GM23338 (cell line): Measurements from ENCODE around the gene TAGLN3. TPM values are rescaled to one million over a fixed set of nuclear protein-coding genes. Genes with fewer than 3 reads are reported as not detected.
A peak's percentile ranks its signal among the peaks of the same experiment; 100 is the strongest.

Experiments used
- ATAC-seq: fragments of 200-7000 bp; cut with Tn5 transposase; 3 replicates; pipeline ENCODE4 v1.9.1; 2020
- DNase-seq: peaks from one replicate; pipeline ENCODE4 v3.0.0-alpha.2; 2015; ENCODE audit warnings: low spot score
- H2AFZ ChIP-seq: fragments of 200-600 bp; sonication (generic); 2 replicates; pipeline ENCODE4 v1.8.0; 2016; ENCODE audit warnings: antibody characterized with exemption, mild to moderate bottlenecking, moderate library complexity
- H3F3A ChIP-seq: fragments of 200-600 bp; sonication (generic); replicated peaks from 2 replicates; pipeline ENCODE4 v1.8.0; 2017; ENCODE audit warnings: antibody characterized with exemption, mixed run types, low read depth
- H3K27ac ChIP-seq: fragments of 200-600 bp; sonication (generic); 2 replicates; pipeline ENCODE4 v1.6.1; 2016; ENCODE audit warnings: low read depth
- H3K27me3 ChIP-seq: fragments of 200-600 bp; sonication (generic); 2 replicates; pipeline ENCODE4 v1.8.0; 2016; ENCODE audit warnings: mild to moderate bottlenecking, mixed run types, moderate library complexity; ENCODE audit not compliant: insufficient read depth
- H3K36me3 ChIP-seq: fragments of 200-600 bp; sonication (generic); 2 replicates; pipeline ENCODE4 v1.8.0; 2016; ENCODE audit warnings: mild to moderate bottlenecking; ENCODE audit not compliant: insufficient read depth
- H3K4me1 ChIP-seq: fragments of 200-600 bp; sonication (generic); 2 replicates; pipeline ENCODE4 v1.8.0; 2016; ENCODE audit warnings: mild to moderate bottlenecking, moderate library complexity; ENCODE audit not compliant: insufficient read depth
- H3K4me2 ChIP-seq: fragments of 200-600 bp; sonication (generic); 2 replicates; pipeline ENCODE4 v1.7.1; 2017; ENCODE audit warnings: mixed run types
- H3K4me3 ChIP-seq: fragments of 200-600 bp; sonication (generic); 2 replicates; pipeline ENCODE4 v1.6.1; 2016; ENCODE audit warnings: mixed run types
- H3K79me2 ChIP-seq: fragments of 200-600 bp; sonication (generic); replicated peaks from 2 replicates; pipeline ENCODE4 v1.8.0; 2017; ENCODE audit warnings: mild to moderate bottlenecking; ENCODE audit not compliant: insufficient read depth
- H3K9me2 ChIP-seq: fragments of 200-600 bp; sonication (generic); 2 replicates; pipeline ENCODE4 v1.8.0; 2017; ENCODE audit not compliant: insufficient read depth
- H4K20me1 ChIP-seq: fragments of 200-600 bp; sonication (generic); replicated peaks from 2 replicates; pipeline ENCODE4 v1.8.0; 2017; ENCODE audit warnings: mild to moderate bottlenecking; ENCODE audit not compliant: insufficient read depth
- H3K27ac Mint-ChIP-seq: 2 replicates; pipeline ENCODE4 v1.8.0; 2020; ENCODE audit warnings: inconsistent platforms, mild to moderate bottlenecking, moderate library complexity, mixed read lengths
- H3K27me3 Mint-ChIP-seq: 3 replicates; pipeline ENCODE4 v1.8.0; 2022; ENCODE audit warnings: low read depth, mild to moderate bottlenecking, moderate library complexity, mixed read lengths, inconsistent platforms; ENCODE audit not compliant: insufficient read depth, poor library complexity
- H3K36me3 Mint-ChIP-seq: 3 replicates; pipeline ENCODE4 v1.8.0; 2021; ENCODE audit warnings: low read depth, mild to moderate bottlenecking, inconsistent platforms, moderate library complexity, mixed read lengths
- H3K4me1 Mint-ChIP-seq: 3 replicates; pipeline ENCODE4 v1.8.0; 2020; ENCODE audit warnings: mild to moderate bottlenecking, inconsistent platforms, mixed read lengths
- H3K4me3 Mint-ChIP-seq: 3 replicates; pipeline ENCODE4 v1.8.0; 2021; ENCODE audit warnings: moderate library complexity, mild to moderate bottlenecking, inconsistent platforms, mixed read lengths
- H3K9me3 Mint-ChIP-seq: 3 replicates; pipeline ENCODE4 v1.8.0; 2020; ENCODE audit warnings: moderate library complexity, mild to moderate bottlenecking, inconsistent platforms, mixed read lengths
- CREB1 ChIP-seq: fragments of 250-450 bp; sonication (Bioruptor Pico); IDR thresholded peaks from 2 replicates; pipeline ENCODE4 v1.5.0; 2020; ENCODE audit warnings: low read depth, mild to moderate bottlenecking, moderate library complexity
- EZH2 ChIP-seq: fragments of 200-600 bp; sonication (generic); IDR thresholded peaks from one replicate; pipeline ENCODE4 v1.8.0; 2017; ENCODE audit warnings: antibody characterized with exemption, mild to moderate bottlenecking, low read depth; ENCODE audit not compliant: unreplicated experiment
- EZH2phosphoT487 ChIP-seq: fragments of 200-600 bp; sonication (generic); IDR thresholded peaks from one replicate; pipeline ENCODE4 v1.8.1; 2018; ENCODE audit warnings: antibody characterized with exemption; ENCODE audit not compliant: unreplicated experiment
- JUNB ChIP-seq: IDR thresholded peaks from one replicate; pipeline ENCODE4 v1.6.1; 2016; ENCODE audit warnings: antibody characterized with exemption; ENCODE audit not compliant: unreplicated experiment
- NANOG ChIP-seq: IDR thresholded peaks from 2 replicates; pipeline ENCODE4 v1.6.1; 2016; ENCODE audit warnings: antibody characterized with exemption, borderline replicate concordance
- POLR2AphosphoS5 ChIP-seq: IDR thresholded peaks from 2 replicates; pipeline ENCODE4 v1.6.1; 2016; ENCODE audit warnings: antibody characterized with exemption, low read depth
- STAT1 ChIP-seq: IDR thresholded peaks from one replicate; pipeline ENCODE4 v1.6.1; 2016; ENCODE audit warnings: antibody characterized with exemption; ENCODE audit not compliant: unreplicated experiment
- ZNF114 ChIP-seq: fragments of 250-450 bp; sonication (Bioruptor Pico); IDR thresholded peaks from 2 replicates; pipeline ENCODE4 v1.5.0; 2020; ENCODE audit warnings: mild to moderate bottlenecking, moderate library complexity
- ZNF331 ChIP-seq: fragments of 250-450 bp; sonication (Bioruptor Pico); IDR thresholded peaks from 2 replicates; pipeline ENCODE4 v1.5.0; 2020; ENCODE audit warnings: low read depth, mild to moderate bottlenecking, moderate library complexity
- polyA plus RNA-seq: library from polyadenylated mRNA; unstranded; fragments of >200 nt; fragmentation: Nextera tagmentation; extraction: Ambion mirVana; gene quantifications from 2 replicates; pipeline ENCODE4 v1.2.1, GENCODE V29; 2016
- total RNA-seq: library from RNA; depleted of rRNA; stranded (reverse); fragments of >200 nt; shearing (Covaris generic); gene quantifications from 2 replicates; pipeline ENCODE4 v1.2.3, GENCODE V29; 2014
- TF ChIP-seq, protein P1 (sequence below): IDR thresholded peaks from 2 replicates; pipeline ENCODE4 v1.6.1; 2016; ENCODE audit warnings: antibody characterized with exemption
- TF ChIP-seq, protein P2 (sequence below), 2 experiments: fragments of 200-600 bp in 1 of 2; sonication (generic) in 1 of 2; conservative IDR thresholded peaks; 2 replicates each; pipeline versions ENCODE4 v1.5.1 to v1.6.1; 2016 to 2017; ENCODE audit warnings: antibody characterized with exemption in 2 of 2, low read depth in 2 of 2, mild to moderate bottlenecking in 2 of 2, moderate library complexity in 1 of 2
- TF ChIP-seq, protein P3 (sequence below): IDR thresholded peaks from one replicate; pipeline ENCODE4 v1.6.1; 2018; ENCODE audit warnings: antibody characterized with exemption; ENCODE audit not compliant: unreplicated experiment
- TF ChIP-seq, protein P4 (sequence below): fragments of 250-450 bp; sonication (Bioruptor Pico); IDR thresholded peaks from 2 replicates; pipeline ENCODE4 v1.5.0; 2020; ENCODE audit warnings: mild to moderate bottlenecking, moderate library complexity

The TAGLN3 gene
- total and polyA plus RNA-seq, 2 experiments from 2014 or later = 6.8 to 12.6 TPM

DNA sequence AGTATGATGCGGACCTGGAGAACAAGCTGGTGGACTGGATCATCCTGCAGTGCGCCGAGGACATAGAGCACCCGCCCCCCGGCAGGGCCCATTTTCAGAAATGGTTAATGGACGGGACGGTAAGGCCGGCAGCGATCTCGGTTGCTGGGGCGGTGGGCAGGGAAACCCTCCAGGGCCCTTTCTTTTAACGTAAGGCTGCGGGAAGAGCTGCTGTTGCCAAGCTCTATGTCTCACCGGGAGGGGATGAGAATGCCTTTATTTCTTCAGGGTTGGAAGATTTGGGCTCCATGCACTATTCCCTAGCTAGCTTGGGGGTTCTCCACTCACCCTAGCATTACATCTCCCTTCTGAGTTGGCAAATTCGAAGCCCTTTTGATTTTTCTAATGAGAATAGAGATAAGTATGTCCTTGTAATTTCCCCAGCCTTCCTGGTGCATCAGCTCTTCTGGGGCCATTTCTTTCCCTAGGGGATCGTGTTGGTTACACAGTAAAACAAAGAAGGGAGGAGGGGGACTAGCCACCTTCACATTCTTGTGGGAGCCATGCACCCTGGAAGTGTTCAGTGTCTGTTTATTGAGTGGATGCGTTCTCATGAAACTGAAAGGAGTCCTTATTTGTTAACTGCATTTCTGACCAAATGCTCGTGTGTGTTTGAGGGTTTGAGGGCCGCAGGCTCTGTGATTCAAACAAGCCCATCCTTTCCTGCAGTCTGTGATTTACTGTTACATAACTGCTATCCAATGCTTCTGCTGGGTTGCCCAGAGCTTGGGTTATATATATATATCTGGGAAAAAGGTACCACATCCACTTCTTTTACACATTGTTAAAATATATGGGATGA lies 982 bp downstream of the TAGLN3 start:
- no peak for TF ChIP-seq STAT1
- TF ChIP-seq POLR2AphosphoS5 = no peak
- no peak for TF ChIP-seq CREB1 (CRISPR knock-in tag)
- TF ChIP-seq, protein P1, sequence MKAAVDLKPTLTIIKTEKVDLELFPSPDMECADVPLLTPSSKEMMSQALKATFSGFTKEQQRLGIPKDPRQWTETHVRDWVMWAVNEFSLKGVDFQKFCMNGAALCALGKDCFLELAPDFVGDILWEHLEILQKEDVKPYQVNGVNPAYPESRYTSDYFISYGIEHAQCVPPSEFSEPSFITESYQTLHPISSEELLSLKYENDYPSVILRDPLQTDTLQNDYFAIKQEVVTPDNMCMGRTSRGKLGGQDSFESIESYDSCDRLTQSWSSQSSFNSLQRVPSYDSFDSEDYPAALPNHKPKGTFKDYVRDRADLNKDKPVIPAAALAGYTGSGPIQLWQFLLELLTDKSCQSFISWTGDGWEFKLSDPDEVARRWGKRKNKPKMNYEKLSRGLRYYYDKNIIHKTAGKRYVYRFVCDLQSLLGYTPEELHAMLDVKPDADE = no peak
- TF ChIP-seq, protein P2, sequence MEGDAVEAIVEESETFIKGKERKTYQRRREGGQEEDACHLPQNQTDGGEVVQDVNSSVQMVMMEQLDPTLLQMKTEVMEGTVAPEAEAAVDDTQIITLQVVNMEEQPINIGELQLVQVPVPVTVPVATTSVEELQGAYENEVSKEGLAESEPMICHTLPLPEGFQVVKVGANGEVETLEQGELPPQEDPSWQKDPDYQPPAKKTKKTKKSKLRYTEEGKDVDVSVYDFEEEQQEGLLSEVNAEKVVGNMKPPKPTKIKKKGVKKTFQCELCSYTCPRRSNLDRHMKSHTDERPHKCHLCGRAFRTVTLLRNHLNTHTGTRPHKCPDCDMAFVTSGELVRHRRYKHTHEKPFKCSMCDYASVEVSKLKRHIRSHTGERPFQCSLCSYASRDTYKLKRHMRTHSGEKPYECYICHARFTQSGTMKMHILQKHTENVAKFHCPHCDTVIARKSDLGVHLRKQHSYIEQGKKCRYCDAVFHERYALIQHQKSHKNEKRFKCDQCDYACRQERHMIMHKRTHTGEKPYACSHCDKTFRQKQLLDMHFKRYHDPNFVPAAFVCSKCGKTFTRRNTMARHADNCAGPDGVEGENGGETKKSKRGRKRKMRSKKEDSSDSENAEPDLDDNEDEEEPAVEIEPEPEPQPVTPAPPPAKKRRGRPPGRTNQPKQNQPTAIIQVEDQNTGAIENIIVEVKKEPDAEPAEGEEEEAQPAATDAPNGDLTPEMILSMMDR (conservative IDR thresholded peaks at IDR 0.05; ENCODE audit: low read depth in 2 of 2) = no peak
- no peak for TF ChIP-seq ZNF114 (CRISPR knock-in tag)
- TF ChIP-seq, protein P3, sequence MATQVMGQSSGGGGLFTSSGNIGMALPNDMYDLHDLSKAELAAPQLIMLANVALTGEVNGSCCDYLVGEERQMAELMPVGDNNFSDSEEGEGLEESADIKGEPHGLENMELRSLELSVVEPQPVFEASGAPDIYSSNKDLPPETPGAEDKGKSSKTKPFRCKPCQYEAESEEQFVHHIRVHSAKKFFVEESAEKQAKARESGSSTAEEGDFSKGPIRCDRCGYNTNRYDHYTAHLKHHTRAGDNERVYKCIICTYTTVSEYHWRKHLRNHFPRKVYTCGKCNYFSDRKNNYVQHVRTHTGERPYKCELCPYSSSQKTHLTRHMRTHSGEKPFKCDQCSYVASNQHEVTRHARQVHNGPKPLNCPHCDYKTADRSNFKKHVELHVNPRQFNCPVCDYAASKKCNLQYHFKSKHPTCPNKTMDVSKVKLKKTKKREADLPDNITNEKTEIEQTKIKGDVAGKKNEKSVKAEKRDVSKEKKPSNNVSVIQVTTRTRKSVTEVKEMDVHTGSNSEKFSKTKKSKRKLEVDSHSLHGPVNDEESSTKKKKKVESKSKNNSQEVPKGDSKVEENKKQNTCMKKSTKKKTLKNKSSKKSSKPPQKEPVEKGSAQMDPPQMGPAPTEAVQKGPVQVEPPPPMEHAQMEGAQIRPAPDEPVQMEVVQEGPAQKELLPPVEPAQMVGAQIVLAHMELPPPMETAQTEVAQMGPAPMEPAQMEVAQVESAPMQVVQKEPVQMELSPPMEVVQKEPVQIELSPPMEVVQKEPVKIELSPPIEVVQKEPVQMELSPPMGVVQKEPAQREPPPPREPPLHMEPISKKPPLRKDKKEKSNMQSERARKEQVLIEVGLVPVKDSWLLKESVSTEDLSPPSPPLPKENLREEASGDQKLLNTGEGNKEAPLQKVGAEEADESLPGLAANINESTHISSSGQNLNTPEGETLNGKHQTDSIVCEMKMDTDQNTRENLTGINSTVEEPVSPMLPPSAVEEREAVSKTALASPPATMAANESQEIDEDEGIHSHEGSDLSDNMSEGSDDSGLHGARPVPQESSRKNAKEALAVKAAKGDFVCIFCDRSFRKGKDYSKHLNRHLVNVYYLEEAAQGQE = no peak
- no peak for TF ChIP-seq EZH2phosphoT487
- no peak for TF ChIP-seq EZH2
- TF ChIP-seq, protein P4, sequence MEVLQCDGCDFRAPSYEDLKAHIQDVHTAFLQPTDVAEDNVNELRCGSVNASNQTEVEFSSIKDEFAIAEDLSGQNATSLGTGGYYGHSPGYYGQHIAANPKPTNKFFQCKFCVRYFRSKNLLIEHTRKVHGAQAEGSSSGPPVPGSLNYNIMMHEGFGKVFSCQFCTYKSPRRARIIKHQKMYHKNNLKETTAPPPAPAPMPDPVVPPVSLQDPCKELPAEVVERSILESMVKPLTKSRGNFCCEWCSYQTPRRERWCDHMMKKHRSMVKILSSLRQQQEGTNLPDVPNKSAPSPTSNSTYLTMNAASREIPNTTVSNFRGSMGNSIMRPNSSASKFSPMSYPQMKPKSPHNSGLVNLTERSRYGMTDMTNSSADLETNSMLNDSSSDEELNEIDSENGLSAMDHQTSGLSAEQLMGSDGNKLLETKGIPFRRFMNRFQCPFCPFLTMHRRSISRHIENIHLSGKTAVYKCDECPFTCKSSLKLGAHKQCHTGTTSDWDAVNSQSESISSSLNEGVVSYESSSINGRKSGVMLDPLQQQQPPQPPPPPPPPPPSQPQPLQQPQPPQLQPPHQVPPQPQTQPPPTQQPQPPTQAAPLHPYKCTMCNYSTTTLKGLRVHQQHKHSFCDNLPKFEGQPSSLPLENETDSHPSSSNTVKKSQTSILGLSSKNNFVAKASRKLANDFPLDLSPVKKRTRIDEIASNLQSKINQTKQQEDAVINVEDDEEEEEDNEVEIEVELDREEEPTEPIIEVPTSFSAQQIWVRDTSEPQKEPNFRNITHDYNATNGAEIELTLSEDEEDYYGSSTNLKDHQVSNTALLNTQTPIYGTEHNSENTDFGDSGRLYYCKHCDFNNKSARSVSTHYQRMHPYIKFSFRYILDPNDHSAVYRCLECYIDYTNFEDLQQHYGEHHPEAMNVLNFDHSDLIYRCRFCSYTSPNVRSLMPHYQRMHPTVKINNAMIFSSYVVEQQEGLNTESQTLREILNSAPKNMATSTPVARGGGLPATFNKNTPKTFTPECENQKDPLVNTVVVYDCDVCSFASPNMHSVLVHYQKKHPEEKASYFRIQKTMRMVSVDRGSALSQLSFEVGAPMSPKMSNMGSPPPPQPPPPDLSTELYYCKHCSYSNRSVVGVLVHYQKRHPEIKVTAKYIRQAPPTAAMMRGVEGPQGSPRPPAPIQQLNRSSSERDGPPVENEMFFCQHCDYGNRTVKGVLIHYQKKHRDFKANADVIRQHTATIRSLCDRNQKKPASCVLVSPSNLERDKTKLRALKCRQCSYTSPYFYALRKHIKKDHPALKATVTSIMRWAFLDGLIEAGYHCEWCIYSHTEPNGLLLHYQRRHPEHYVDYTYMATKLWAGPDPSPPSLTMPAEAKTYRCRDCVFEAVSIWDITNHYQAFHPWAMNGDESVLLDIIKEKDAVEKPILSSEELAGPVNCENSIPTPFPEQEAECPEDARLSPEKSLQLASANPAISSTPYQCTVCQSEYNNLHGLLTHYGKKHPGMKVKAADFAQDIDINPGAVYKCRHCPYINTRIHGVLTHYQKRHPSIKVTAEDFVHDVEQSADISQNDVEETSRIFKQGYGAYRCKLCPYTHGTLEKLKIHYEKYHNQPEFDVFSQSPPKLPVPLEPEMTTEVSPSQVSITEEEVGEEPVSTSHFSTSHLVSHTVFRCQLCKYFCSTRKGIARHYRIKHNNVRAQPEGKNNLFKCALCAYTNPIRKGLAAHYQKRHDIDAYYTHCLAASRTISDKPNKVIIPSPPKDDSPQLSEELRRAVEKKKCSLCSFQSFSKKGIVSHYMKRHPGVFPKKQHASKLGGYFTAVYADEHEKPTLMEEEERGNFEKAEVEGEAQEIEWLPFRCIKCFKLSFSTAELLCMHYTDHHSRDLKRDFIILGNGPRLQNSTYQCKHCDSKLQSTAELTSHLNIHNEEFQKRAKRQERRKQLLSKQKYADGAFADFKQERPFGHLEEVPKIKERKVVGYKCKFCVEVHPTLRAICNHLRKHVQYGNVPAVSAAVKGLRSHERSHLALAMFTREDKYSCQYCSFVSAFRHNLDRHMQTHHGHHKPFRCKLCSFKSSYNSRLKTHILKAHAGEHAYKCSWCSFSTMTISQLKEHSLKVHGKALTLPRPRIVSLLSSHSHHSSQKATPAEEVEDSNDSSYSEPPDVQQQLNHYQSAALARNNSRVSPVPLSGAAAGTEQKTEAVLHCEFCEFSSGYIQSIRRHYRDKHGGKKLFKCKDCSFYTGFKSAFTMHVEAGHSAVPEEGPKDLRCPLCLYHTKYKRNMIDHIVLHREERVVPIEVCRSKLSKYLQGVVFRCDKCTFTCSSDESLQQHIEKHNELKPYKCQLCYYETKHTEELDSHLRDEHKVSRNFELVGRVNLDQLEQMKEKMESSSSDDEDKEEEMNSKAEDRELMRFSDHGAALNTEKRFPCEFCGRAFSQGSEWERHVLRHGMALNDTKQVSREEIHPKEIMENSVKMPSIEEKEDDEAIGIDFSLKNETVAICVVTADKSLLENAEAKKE (CRISPR knock-in tag) = no peak
- no peak for TF ChIP-seq ZNF331 (CRISPR knock-in tag)
- no peak for TF ChIP-seq NANOG
- TF ChIP-seq JUNB = no peak
- Mint-ChIP-seq H3K9me3 (no peaks in the 10 kb centered on the region), H3K27me3 (peaks cover 21% of the 10 kb centered on the region), H3K36me3 (peaks cover 11% of the 10 kb centered on the region; the same call in 1 of the 3 replicates), H3K4me3 (peak overlapping the region; percentile 92), H3K27ac (no peak overlapping the region), H3K4me1 (peaks cover 22% of the 10 kb centered on the region)
- DNase-seq (peak; percentile 62), ATAC-seq (peak; percentile 30)
- Histone ChIP-seq H3K9me2 (no peaks in the 10 kb centered on the region), H3K27ac (no peak overlapping the region), H3K4me2 (peak overlapping the region; percentile 85), H3K79me2 (no peaks in the 10 kb centered on the region), H3K4me3 (peak overlapping the region; percentile 80), H3K4me1 (peaks cover 18% of the 10 kb centered on the region), H2AFZ (peak overlapping the region; percentile 98), H3F3A (no peaks in the 10 kb centered on the region), H4K20me1 (no peaks in the 10 kb centered on the region; the same call in 1 of the 2 replicates), H3K36me3 (no peaks in the 10 kb centered on the region), H3K27me3 (peaks cover 22% of the 10 kb centered on the region)
